DOHH2 (cell line): ENCODE measurements around the gene CMSS1.

Experiments used
- H3F3A ChIP-seq: fragments of 200-600 bp; sonication (generic), shearing (Covaris generic); 2 replicates; pipeline ENCODE4 v1.6.0; 2016; ENCODE audit warnings: antibody characterized with exemption, mild to moderate bottlenecking; ENCODE audit not compliant: control insufficient read depth, insufficient read depth
- H3K27ac ChIP-seq: fragments of 200-600 bp; sonication (generic); 2 replicates; pipeline ENCODE4 v1.5.1; 2014; ENCODE audit warnings: low read depth, mild to moderate bottlenecking, low read length, moderate library complexity
- H3K27me3 ChIP-seq: fragments of 200-600 bp; sonication (generic); 2 replicates; pipeline ENCODE4 v1.6.1; 2014; ENCODE audit warnings: mild to moderate bottlenecking, low read length, mixed read lengths; ENCODE audit not compliant: control insufficient read depth
- H3K36me3 ChIP-seq: fragments of 200-600 bp; sonication (generic); 2 replicates; pipeline ENCODE4 v1.6.1; 2014; ENCODE audit warnings: mild to moderate bottlenecking, low read length, moderate library complexity, mixed read lengths; ENCODE audit not compliant: control insufficient read depth
- H3K4me1 ChIP-seq: fragments of 200-600 bp; sonication (generic); 2 replicates; pipeline ENCODE4 v1.6.1; 2014; ENCODE audit warnings: mild to moderate bottlenecking, low read length, mixed read lengths; ENCODE audit not compliant: control insufficient read depth
- H3K4me2 ChIP-seq: fragments of 200-600 bp; sonication (generic); 2 replicates; pipeline ENCODE4 v1.6.0; 2014; ENCODE audit warnings: mild to moderate bottlenecking, low read length, moderate library complexity
- H3K4me3 ChIP-seq: fragments of 200-600 bp; sonication (generic); 2 replicates; pipeline ENCODE4 v1.5.1; 2014; ENCODE audit warnings: mild to moderate bottlenecking, low read length, mixed read lengths
- H3K79me2 ChIP-seq: fragments of 200-600 bp; sonication (generic); 2 replicates; pipeline ENCODE4 v1.6.1; 2014; ENCODE audit warnings: mild to moderate bottlenecking, low read length, mixed read lengths; ENCODE audit not compliant: control insufficient read depth
- H3K9me2 ChIP-seq: fragments of 200-600 bp; sonication (generic); replicated peaks from 2 replicates; pipeline ENCODE4 v1.6.1; 2014; ENCODE audit warnings: mild to moderate bottlenecking, low read length, mixed read lengths; ENCODE audit not compliant: control insufficient read depth
- H3K9me3 ChIP-seq: fragments of 200-600 bp; sonication (generic); 2 replicates; pipeline ENCODE4 v1.6.1; 2014; ENCODE audit warnings: antibody characterized with exemption, low read length, mixed read lengths; ENCODE audit not compliant: control insufficient read depth, insufficient read depth
- H4K20me1 ChIP-seq: fragments of 200-600 bp; sonication (generic); 2 replicates; pipeline ENCODE4 v1.6.0; 2014; ENCODE audit warnings: low read depth, mild to moderate bottlenecking, antibody characterized with exemption, low read length, moderate library complexity; ENCODE audit not compliant: control insufficient read depth, insufficient read depth
- CTCF ChIP-seq: fragments of 200-600 bp; sonication (generic); IDR thresholded peaks from one replicate; pipeline ENCODE4 v1.5.1; 2014; ENCODE audit warnings: antibody characterized with exemption, mild to moderate bottlenecking, low read depth, low read length; ENCODE audit not compliant: poor library complexity, severe bottlenecking
- EZH2phosphoT487 ChIP-seq: fragments of 200-600 bp; sonication (generic); IDR thresholded peaks from 2 replicates; pipeline ENCODE4 v1.6.1; 2017; ENCODE audit warnings: borderline replicate concordance, mild to moderate bottlenecking, antibody characterized with exemption, low read length, moderate library complexity, mixed read lengths

Gene CMSS1

GRCh38 chr3:100019719-100020118 lies 202.1 kb downstream of the CMSS1 start:
- Histone ChIP-seq H3K9me2 (no peaks in the 10 kb centered on the region), H3K36me3 (peaks cover 3% of the 10 kb centered on the region; the same call in 1 of the 2 replicates), H3K4me3 (no peak overlapping the region), H3K27me3 (no peaks in the 10 kb centered on the region), H3K79me2 (no peaks in the 10 kb centered on the region), H3K4me2 (no peak overlapping the region), H4K20me1 (no peaks in the 10 kb centered on the region), H3K4me1 (no peaks in the 10 kb centered on the region), H3F3A (no peaks in the 10 kb centered on the region), H3K27ac (no peak overlapping the region), H3K9me3 (no peaks in the 10 kb centered on the region)
- TF ChIP-seq EZH2phosphoT487 (no peak), CTCF (no peak)

- H3K36me3 ChIP-seq = no peaks in the 10 kb centered on the region
- H3K9me2 ChIP-seq = no peaks in the 10 kb centered on the region
- H3K4me1 ChIP-seq = no peaks in the 10 kb centered on the region
- H3K4me3 ChIP-seq = no peak overlapping the region
- H3F3A ChIP-seq = no peaks in the 10 kb centered on the region
- H4K20me1 ChIP-seq = no peaks in the 10 kb centered on the region
- no peak for TF ChIP-seq CTCF
- no peak for TF ChIP-seq EZH2phosphoT487
- no peak overlapping the region for H3K27ac ChIP-seq
- no peaks in the 10 kb centered on the region for H3K79me2 ChIP-seq
- no peaks in the 10 kb centered on the region for H3K9me3 ChIP-seq
- H3K4me2 ChIP-seq = no peak overlapping the region
- H3K27me3 ChIP-seq = no peaks in the 10 kb centered on the region
These were observed 203.4 kb downstream of the CMSS1 start for GRCh38 chr3:100020876-100021644.

- H3K79me2 ChIP-seq = no peaks in the 10 kb centered on the region
- H3K4me3 ChIP-seq = no peak overlapping the region
- H3K36me3 ChIP-seq = no peaks in the 10 kb centered on the region
- H3F3A ChIP-seq = no peaks in the 10 kb centered on the region
- H3K4me1 ChIP-seq = no peaks in the 10 kb centered on the region
- no peak for TF ChIP-seq CTCF
- TF ChIP-seq EZH2phosphoT487 = no peak
- no peaks in the 10 kb centered on the region for H3K9me3 ChIP-seq
- no peak overlapping the region for H3K4me2 ChIP-seq
- H3K9me2 ChIP-seq = no peaks in the 10 kb centered on the region
- no peaks in the 10 kb centered on the region for H3K27me3 ChIP-seq
- H3K27ac ChIP-seq = no peak overlapping the region
- no peaks in the 10 kb centered on the region for H4K20me1 ChIP-seq
These were observed 204.8 kb downstream of the CMSS1 start for GRCh38 chr3:100022506-100022905.
